Progenitor cell of endocrine pancreas (in vitro differentiated cells): Measurements from ENCODE around the gene LINC00237. TPM values are rescaled to one million over a fixed set of nuclear protein-coding genes. Genes with fewer than 3 reads are reported as not detected.
A peak's percentile ranks its signal among the peaks of the same experiment; 100 is the strongest.

ENCODE experiments used
- DNase-seq: peaks from one replicate; pipeline ENCODE4 v3.0.0; 2021; ENCODE audit warnings: low spot score; ENCODE audit not compliant: unreplicated experiment
- H3K27ac Mint-ChIP-seq: 2 replicates; pipeline ENCODE4 v1.8.0; 2021; ENCODE audit warnings: mild to moderate bottlenecking, moderate library complexity, mixed read lengths
- H3K27me3 Mint-ChIP-seq: 2 replicates; pipeline ENCODE4 v1.8.0; 2021; ENCODE audit warnings: mixed read lengths
- H3K36me3 Mint-ChIP-seq: 2 replicates; pipeline ENCODE4 v1.8.0; 2022; ENCODE audit warnings: mixed read lengths; ENCODE audit not compliant: insufficient read depth
- H3K4me1 Mint-ChIP-seq: 2 replicates; pipeline ENCODE4 v1.8.0; 2021; ENCODE audit warnings: low read depth, mixed read lengths
- H3K4me3 Mint-ChIP-seq: 2 replicates; pipeline ENCODE4 v1.8.0; 2021; ENCODE audit warnings: low read depth, mild to moderate bottlenecking, moderate library complexity, mixed read lengths
- H3K9me3 Mint-ChIP-seq: 2 replicates; pipeline ENCODE4 v1.8.0; 2021; ENCODE audit warnings: low read depth, mixed read lengths
- total RNA-seq: library from RNA; stranded (reverse); gene quantifications from 2 replicates; pipeline ENCODE4 v1.2.1, GENCODE V29; 2021
- TF ChIP-seq, protein P1 (sequence below): fragments of 200-600 bp; sonication (generic); IDR thresholded peaks from one replicate; pipeline ENCODE4 v1.5.0; 2021; ENCODE audit warnings: antibody characterized with exemption, mild to moderate bottlenecking; ENCODE audit not compliant: unreplicated experiment

Gene LINC00237
- total RNA-seq, 1 donor from 2014 or later: not detected

GRCh38 chr20:21053002-21053762 is 53.0 kb downstream of the LINC00237 start:
- peaks cover 6% of the 10 kb centered on the region for H3K27me3 Mint-ChIP-seq
- peaks cover 14% of the 10 kb centered on the region for H3K4me1 Mint-ChIP-seq
- no peak for DNase-seq
- TF ChIP-seq, protein P1, sequence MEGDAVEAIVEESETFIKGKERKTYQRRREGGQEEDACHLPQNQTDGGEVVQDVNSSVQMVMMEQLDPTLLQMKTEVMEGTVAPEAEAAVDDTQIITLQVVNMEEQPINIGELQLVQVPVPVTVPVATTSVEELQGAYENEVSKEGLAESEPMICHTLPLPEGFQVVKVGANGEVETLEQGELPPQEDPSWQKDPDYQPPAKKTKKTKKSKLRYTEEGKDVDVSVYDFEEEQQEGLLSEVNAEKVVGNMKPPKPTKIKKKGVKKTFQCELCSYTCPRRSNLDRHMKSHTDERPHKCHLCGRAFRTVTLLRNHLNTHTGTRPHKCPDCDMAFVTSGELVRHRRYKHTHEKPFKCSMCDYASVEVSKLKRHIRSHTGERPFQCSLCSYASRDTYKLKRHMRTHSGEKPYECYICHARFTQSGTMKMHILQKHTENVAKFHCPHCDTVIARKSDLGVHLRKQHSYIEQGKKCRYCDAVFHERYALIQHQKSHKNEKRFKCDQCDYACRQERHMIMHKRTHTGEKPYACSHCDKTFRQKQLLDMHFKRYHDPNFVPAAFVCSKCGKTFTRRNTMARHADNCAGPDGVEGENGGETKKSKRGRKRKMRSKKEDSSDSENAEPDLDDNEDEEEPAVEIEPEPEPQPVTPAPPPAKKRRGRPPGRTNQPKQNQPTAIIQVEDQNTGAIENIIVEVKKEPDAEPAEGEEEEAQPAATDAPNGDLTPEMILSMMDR: no peak
- no peaks in the 10 kb centered on the region for H3K36me3 Mint-ChIP-seq
- peak overlapping the region; percentile 47 for H3K27ac Mint-ChIP-seq
- H3K4me3 Mint-ChIP-seq: no peak overlapping the region
- H3K9me3 Mint-ChIP-seq: peaks cover 4% of the 10 kb centered on the region

- Mint-ChIP-seq H3K9me3 (peaks cover 4% of the 10 kb centered on the region), H3K4me1 (peaks cover 14% of the 10 kb centered on the region), H3K27me3 (peaks cover 6% of the 10 kb centered on the region), H3K4me3 (no peak overlapping the region), H3K27ac (no peak overlapping the region), H3K36me3 (no peaks in the 10 kb centered on the region)
- no peak for DNase-seq
- TF ChIP-seq, protein P1: no peak
Measured at GRCh38 chr20:21052686-21053001, 53.5 kb downstream of the LINC00237 start.

DNA sequence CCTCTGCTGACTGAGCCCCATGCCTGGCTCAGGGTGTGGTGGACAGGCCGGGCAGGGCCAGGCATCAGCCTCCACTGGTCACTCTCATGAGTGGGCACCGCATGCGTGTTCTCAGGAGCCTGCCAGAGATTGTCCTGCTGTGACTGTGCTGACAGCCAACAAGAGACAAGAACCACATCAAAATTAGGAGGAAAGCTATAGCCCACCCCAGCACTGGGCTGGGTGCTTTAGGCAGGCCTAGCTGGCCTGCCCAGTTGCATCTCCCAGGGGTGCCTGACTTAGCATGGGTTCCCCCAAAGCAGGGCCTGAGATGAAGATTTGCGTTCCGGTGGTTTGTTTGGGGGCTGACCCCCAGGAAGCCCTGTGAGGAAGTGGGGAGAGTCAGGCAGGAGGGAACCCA is 53.9 kb downstream of the LINC00237 start:
- TF ChIP-seq, protein P1: no peak
- peaks cover 14% of the 10 kb centered on the region for H3K4me1 Mint-ChIP-seq
- H3K27me3 Mint-ChIP-seq: peaks cover 9% of the 10 kb centered on the region
- H3K36me3 Mint-ChIP-seq: no peaks in the 10 kb centered on the region
- DNase-seq: no peak
- no peak overlapping the region for H3K4me3 Mint-ChIP-seq
- H3K27ac Mint-ChIP-seq: no peak overlapping the region
- H3K9me3 Mint-ChIP-seq: peaks cover 4% of the 10 kb centered on the region

DNA sequence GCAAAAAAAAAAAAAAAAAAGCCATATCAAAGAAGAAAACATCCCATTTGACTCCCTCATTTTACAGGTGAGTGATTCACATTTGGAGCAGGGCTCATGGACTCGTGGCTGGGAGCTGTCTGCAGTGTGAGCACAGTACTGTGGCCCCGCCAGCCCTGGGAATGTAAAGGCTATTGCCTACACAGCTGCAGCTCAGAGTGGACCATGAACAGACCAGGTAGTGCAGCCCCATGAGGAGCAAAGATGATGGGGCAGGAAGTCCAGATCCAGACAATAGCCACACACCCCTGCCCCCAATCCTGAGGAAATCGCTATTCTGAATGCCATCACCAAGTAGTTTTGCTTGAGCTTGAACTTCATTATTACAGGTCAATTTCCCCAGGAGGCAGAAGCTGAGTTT is 55.4 kb downstream of the LINC00237 start:
- peaks cover 17% of the 10 kb centered on the region for H3K27me3 Mint-ChIP-seq
- H3K36me3 Mint-ChIP-seq: no peaks in the 10 kb centered on the region
- DNase-seq: no peak
- peaks cover 15% of the 10 kb centered on the region for H3K4me1 Mint-ChIP-seq
- H3K27ac Mint-ChIP-seq: no peak overlapping the region
- peaks cover 4% of the 10 kb centered on the region for H3K9me3 Mint-ChIP-seq
- TF ChIP-seq, protein P1: no peak
- H3K4me3 Mint-ChIP-seq: no peak overlapping the region

GRCh38 chr20:21049305-21049828 is 56.8 kb downstream of the LINC00237 start:
- Mint-ChIP-seq H3K36me3 (no peaks in the 10 kb centered on the region), H3K27me3 (peaks cover 17% of the 10 kb centered on the region), H3K4me1 (peaks cover 17% of the 10 kb centered on the region), H3K27ac (no peak overlapping the region), H3K4me3 (no peak overlapping the region), H3K9me3 (peaks cover 4% of the 10 kb centered on the region)
- TF ChIP-seq, protein P1: no peak
- no peak for DNase-seq
